ENCODE measurements around the gene ENDOG.
"Not testable (repeated sequence)": the region's sequence is repeated elsewhere in the genome, so short reads cannot be mapped to it uniquely, and the experiment has no call there.

The ENDOG gene

DNA sequence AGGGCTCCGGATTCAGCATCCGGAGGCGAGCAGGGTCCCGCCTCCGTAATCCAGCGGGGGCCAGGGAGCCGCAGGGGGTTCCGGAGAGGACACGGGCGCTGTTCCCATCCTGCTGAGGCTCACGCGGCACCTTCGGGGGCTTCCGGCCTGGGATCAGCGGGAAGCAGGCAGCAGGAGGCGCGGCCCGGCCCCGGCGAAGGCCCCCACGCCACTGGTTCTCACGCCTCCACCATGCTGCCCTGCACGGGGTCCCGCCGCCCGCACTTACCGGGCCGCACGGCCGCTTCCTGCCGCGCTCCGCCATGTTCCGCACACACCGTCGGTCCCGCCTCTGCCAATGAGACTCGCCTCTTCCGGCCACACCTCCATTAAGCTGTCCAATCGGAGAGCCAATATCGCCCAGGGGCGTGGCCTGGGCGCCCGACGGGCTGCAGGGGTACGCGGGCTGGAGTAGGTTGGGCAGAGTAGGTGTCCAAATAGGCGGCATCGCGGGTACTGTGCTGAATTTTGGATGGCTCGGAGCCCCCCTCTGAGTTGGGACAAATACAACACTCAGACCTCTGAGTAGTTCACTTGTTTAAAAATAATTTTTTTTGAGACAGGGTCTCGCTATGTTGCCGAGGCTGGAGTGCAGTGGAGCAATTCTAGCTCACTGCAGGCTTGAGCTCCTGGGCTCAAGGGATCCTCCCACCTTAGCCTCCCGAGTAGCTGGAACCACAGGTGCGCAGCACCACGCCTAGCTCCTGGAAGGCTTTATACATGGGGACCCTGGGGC is 11.4 kb downstream of the ENDOG start, which contains the start of gene SPOUT1:
TSS of gene SPOUT1 (minus strand) at position 318 of the 775 bp plus-strand sequence. CDS start at position 304, 14 bp downstream.
- no peaks in the 10 kb centered on the region for H3K9me3 Mint-ChIP-seq
- peaks cover 29% of the 10 kb centered on the region for H3K36me3 Mint-ChIP-seq (ENCODE audit: low read depth)
- peaks cover 17% of the 10 kb centered on the region for H3K4me1 Mint-ChIP-seq (ENCODE audit: low read depth)
- H3K27me3 Mint-ChIP-seq (ENCODE audit: low read depth): no peaks in the 10 kb centered on the region
- DNase-seq (ENCODE audit: low spot score): peak; percentile 94
- H3K27ac Mint-ChIP-seq: peak within 1 kb of the TSS; percentile 91
- H3K4me3 Mint-ChIP-seq: peak within 1 kb of the TSS; percentile 99

DNA sequence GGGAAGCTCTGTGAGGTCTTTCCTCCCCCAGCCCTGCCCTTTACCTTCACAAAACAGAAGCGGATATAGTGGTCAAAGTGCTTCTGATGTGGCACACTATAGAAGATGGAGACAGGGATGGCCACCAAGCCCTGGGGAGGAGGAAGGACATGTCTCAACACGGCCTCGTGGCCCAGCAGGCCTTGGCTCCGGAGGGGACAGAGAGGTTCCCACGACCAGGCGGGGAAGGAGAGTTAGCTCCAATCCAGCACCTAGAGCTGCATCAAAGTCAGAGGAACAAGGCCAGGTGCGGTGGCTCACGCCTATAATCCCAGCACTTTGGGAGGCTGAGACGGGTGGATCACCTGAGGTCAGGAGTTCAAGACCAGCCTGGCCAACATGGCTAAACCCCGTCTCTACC is 15.4 kb downstream of the ENDOG start:
- H3K27ac Mint-ChIP-seq: no peak overlapping the region
- H3K9me3 Mint-ChIP-seq: no peaks in the 10 kb centered on the region
- DNase-seq (ENCODE audit: low spot score): no peak
- peaks cover 11% of the 10 kb centered on the region for H3K4me1 Mint-ChIP-seq (ENCODE audit: low read depth)
- peaks cover 12% of the 10 kb centered on the region for H3K36me3 Mint-ChIP-seq (ENCODE audit: low read depth)
- no peaks in the 10 kb centered on the region for H3K27me3 Mint-ChIP-seq (ENCODE audit: low read depth)
- H3K4me3 Mint-ChIP-seq: no peak overlapping the region

DNA sequence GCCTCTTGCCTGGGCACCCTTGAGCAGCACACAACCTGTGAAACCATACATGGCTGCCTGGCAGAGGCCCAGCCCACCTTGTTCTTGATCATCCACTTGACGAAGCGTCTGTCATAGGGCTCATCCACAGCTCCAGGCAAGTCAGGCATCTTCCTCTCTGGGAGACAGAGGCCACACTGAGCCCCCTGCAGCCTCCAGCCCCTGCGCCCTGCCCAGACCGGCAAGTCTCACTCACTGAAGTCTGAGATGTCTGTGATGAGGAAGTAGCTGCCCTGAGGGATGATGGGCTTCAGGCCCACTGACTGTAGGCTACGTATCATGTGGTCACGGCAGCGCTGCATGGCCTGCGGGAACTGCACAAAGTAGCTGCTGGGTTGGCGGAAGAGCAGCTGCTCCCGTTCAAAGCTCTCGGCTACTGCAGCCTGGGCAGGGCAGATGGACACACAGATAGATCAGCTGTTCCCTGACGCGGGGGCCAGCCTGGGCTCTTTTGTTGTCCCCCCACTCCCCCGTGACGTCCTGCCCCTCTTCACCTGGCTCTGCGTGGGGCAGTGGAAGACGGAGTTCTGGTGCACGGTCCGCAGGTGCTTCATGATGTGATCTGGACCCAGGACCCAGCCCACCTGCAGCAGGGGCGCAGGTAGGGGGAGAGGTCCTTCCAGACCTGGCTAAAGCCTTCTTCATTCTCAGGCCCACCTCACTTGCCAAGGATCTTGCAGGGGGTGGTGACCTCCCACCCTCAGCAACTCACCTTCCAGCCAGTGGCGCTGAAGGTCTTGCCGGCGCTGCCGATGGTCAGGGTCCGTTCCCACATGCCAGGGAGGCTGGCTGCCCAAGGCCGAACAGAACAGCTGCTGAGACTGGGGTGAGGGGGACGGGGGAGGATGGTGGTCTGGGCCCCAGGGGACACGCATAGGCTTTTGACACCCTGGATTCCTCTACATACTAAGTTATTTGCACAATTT is 17.2 kb downstream of the ENDOG start:
- Mint-ChIP-seq H3K36me3 (ENCODE audit: low read depth) (peaks cover 9% of the 10 kb centered on the region), H3K4me1 (ENCODE audit: low read depth) (no peaks in the 10 kb centered on the region), H3K4me3 (no peak overlapping the region), H3K27me3 (ENCODE audit: low read depth) (no peaks in the 10 kb centered on the region), H3K27ac (no peak overlapping the region), H3K9me3 (no peaks in the 10 kb centered on the region)
- DNase-seq (ENCODE audit: low spot score): no peak

DNA sequence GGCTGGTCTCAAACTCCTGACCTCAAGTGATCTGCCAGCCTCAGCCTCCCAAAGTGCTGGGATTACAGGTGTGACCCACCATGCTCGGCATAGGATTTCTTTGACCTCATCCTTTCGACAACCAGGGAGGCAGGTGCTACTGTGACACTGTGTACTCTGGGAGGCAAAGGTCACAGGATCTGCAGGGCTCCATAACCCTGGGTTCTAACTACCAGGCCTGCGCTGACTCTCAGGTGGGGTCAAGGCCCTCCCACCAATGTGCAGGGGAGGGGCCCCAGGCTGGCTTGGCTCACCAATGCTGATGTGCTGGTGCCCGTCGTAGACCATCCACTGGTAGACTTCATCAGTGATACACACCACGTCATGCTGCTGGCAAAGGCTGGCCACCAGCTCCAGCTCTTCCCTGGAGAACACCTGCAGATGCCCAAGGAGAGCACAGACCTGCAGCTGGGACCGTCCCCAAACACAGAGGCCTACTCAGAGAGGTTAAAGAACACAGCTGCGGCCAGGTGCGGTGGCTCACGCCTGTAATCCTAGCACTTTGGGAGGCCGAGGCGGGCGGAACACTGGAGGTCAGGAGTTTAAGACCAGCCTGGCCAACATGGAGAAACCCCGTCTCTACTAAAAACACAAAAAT is 18.3 kb downstream of the ENDOG start:
- Mint-ChIP-seq H3K36me3 (ENCODE audit: low read depth) (peaks cover 9% of the 10 kb centered on the region), H3K4me1 (ENCODE audit: low read depth) (no peaks in the 10 kb centered on the region), H3K4me3 (no peak overlapping the region), H3K27me3 (ENCODE audit: low read depth) (no peaks in the 10 kb centered on the region), H3K9me3 (no peaks in the 10 kb centered on the region), H3K27ac (no peak overlapping the region)
- no peak for DNase-seq (ENCODE audit: low spot score)

DNA sequence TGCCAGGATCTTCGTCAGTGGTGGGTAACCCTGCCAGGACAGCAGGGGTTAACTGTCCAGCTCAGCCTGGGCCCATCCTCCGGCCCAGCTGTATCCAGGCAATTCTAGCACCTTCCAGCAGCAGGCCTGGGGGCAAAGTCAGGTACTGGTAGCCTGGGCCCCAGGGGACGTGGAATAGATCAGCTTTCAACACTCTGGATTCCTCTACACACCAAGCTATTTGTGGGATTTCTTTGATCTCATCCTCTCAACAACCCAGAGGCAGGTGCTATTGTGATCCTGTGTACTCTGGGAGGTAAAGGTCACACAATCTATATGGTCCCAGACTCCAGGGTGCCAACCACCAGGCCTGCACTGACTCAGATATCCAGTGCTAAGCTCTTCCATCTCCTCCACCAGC is 20.0 kb downstream of the ENDOG start:
- Mint-ChIP-seq H3K4me1 (ENCODE audit: low read depth) (no peaks in the 10 kb centered on the region), H3K27me3 (ENCODE audit: low read depth) (no peaks in the 10 kb centered on the region), H3K4me3 (no peak overlapping the region), H3K27ac (no peak overlapping the region), H3K36me3 (ENCODE audit: low read depth) (peaks cover 8% of the 10 kb centered on the region), H3K9me3 (no peaks in the 10 kb centered on the region)
- DNase-seq (ENCODE audit: low spot score): no peak

DNA sequence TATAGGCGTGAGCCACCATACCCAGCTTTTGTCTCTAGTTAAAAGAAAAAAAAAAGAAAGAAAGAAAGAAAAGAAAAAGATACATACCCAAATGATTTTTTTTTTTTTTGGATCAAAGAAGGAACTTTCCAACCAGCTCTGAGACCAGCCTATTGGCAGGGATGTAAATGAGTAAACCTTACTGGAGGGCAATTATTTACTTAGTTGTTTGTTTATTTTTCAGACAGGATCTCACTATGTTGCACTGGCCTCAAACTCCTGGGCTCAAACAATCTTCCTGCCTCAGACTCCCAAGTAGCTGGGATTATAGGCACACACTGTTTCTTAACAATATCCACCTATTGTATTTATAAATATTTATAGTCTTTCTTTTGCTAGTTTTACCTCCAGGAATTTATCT is 22.2 kb downstream of the ENDOG start:
- peaks cover 8% of the 10 kb centered on the region for H3K36me3 Mint-ChIP-seq (ENCODE audit: low read depth)
- no peaks in the 10 kb centered on the region for H3K4me1 Mint-ChIP-seq (ENCODE audit: low read depth)

DNA sequence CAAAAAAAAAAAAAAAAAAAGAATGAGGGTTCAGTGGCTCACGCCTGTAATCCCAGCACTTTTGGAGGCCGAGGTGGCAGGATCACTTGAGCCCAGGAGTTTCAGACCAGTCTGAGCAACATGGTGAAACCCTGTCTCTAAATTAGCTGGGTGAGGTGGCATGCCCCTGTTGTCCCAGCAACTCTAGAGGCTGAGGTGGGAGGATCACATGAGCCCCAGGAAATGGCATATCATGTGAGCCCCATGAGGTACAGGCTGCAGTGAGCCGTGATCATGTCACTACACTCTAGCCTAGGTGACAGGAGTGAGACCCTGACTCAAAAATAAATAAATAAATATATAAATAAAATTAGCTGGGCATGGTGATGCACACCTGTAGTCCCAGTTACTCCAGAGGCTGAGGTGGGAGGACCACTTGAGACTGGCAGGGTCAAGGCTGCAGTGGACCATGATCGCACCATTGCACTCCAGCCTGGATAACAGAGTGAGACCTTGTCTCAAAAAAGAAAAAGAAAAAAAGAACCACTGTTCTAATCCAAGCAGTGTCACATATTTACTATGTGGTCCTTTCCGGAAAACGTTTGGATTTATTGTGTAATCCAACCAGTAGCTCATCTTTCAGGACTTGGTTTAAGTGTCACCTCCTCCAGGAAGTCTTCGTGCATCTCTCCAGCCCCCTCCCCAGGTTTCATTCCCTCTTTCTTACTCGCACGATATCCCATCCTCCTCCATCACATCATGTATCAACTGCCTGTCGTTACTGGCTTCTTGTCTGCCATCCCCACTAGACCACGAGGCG is 23.6 kb downstream of the ENDOG start:
- no peaks in the 10 kb centered on the region for H3K4me1 Mint-ChIP-seq (ENCODE audit: low read depth)
- DNase-seq (ENCODE audit: low spot score): no peak

More for the DNA sequence above, 22.2 kb downstream of the ENDOG start:
- Mint-ChIP-seq H3K9me3 (no peaks in the 10 kb centered on the region), H3K27me3 (ENCODE audit: low read depth) (no peaks in the 10 kb centered on the region), H3K4me3 (no peak overlapping the region), H3K27ac (no peak overlapping the region)
- DNase-seq (ENCODE audit: low spot score): no peak

DNA sequence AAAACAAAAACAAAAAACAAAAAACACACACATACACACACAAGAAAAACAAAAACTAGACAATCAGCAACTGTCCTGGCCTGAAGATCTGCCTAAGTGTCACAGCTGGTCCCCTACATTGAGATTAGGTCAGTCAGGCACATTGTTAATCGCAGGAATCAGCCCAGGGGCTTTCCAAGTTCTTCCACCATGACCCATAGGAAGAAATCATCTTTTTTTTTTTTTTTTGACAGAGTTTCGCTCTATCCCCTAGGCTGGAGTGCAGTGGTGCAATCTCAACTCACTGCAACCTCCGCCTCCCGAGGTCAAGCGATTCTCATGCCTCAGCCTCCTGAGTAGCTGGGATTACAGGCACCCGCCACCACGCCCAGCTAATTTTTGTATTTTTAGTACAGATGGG is 24.9 kb downstream of the ENDOG start:
- peaks cover 13% of the 10 kb centered on the region for H3K36me3 Mint-ChIP-seq (ENCODE audit: low read depth)
- H3K9me3 Mint-ChIP-seq; H3K4me1 Mint-ChIP-seq (ENCODE audit: low read depth); DNase-seq (ENCODE audit: low spot score); H3K27me3 Mint-ChIP-seq (ENCODE audit: low read depth); H3K27ac Mint-ChIP-seq; H3K4me3 Mint-ChIP-seq: not testable (repeated sequence)

More for the DNA sequence above, 23.6 kb downstream of the ENDOG start:
- H3K4me3 Mint-ChIP-seq: no peak overlapping the region
- H3K9me3 Mint-ChIP-seq: no peaks in the 10 kb centered on the region
- peaks cover 8% of the 10 kb centered on the region for H3K36me3 Mint-ChIP-seq (ENCODE audit: low read depth)
- H3K27ac Mint-ChIP-seq: no peak overlapping the region
- no peaks in the 10 kb centered on the region for H3K27me3 Mint-ChIP-seq (ENCODE audit: low read depth)

DNA sequence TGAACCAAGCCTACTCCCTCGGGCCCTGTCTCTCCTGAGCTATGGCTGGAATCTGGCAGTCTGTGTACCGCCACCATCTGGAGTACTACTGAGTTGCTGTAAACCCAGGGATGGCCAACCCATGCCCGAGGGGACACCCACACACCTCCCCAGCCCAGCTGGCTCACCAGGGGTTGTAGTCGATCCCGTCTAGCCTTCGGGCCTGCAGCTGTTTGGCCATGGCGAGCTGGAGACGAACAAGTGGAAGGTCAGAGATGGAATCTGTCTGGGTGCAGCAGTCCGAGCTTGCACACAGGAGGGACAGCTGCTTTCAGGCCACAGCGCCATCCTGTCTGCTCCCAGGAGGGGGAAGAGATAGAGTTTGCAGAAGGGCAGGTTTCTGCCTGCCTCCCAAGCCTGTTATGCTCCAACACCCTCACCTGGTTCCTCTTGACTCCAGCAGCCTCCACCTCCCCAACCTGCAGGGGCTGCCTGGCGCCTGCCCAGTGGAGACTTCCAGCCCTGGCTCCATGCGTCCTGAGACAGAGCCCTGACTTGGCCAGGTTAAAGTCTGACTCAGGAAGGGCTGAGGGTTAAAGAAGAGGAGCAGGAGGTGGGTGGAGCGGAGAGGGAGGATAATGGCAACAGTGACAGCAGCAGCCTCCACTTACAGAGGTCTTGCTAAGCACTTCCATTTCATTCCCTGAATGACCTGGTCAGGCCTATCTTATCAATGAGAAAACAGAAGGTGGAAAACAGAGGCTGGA is 27.1 kb downstream of the ENDOG start:
- H3K27ac Mint-ChIP-seq: no peak overlapping the region
- H3K4me1 Mint-ChIP-seq (ENCODE audit: low read depth): no peaks in the 10 kb centered on the region
- peaks cover 13% of the 10 kb centered on the region for H3K9me3 Mint-ChIP-seq
- no peak overlapping the region for H3K4me3 Mint-ChIP-seq
- peaks cover 15% of the 10 kb centered on the region for H3K36me3 Mint-ChIP-seq (ENCODE audit: low read depth)
- H3K27me3 Mint-ChIP-seq (ENCODE audit: low read depth): no peaks in the 10 kb centered on the region
- no peak for DNase-seq (ENCODE audit: low spot score)

DNA sequence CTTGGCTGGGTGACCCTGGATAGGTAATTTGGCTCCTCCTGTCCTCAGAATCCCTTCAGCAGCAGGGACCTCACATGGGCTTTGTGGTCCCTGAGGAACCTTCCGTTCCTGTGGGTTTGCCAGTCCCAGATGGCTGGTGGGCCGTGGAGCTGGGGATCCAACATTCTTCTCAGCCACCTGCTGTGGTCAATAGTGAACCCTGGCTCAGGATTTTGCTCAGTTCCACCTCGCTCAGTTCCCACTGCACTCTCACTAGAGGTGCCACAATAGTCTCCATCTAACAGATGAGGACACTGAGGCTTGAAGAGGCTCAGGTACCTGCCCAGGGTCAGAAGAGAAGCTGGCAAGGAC is 28.4 kb downstream of the ENDOG start:
- H3K27me3 Mint-ChIP-seq (ENCODE audit: low read depth): no peaks in the 10 kb centered on the region
- no peak overlapping the region for H3K4me3 Mint-ChIP-seq
- H3K4me1 Mint-ChIP-seq (ENCODE audit: low read depth): no peaks in the 10 kb centered on the region
- H3K9me3 Mint-ChIP-seq: peaks cover 26% of the 10 kb centered on the region
- H3K36me3 Mint-ChIP-seq (ENCODE audit: low read depth): peaks cover 26% of the 10 kb centered on the region
- no peak overlapping the region for H3K27ac Mint-ChIP-seq
- no peak for DNase-seq (ENCODE audit: low spot score)

DNA sequence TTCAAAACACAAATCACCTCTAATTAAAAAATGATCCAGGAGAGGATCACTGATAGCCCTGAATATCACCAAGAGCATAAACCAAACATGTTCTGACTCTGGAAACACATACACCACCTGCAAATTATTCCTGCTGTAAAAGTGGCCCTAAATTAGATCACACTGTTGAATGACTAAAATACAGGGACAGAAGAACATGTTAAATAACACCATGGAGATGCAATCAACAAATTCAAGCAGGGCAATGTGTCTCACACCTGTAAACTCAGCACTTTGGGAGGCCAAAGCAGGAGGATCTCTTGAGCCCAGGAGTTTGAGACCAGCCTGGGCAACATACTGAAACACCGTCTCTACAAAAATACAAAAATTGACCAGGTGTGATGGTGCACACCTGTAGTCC is 29.5 kb downstream of the ENDOG start:
- no peak for DNase-seq (ENCODE audit: low spot score)
- Mint-ChIP-seq H3K27me3 (ENCODE audit: low read depth) (no peaks in the 10 kb centered on the region), H3K4me3 (no peak overlapping the region), H3K27ac (no peak overlapping the region), H3K9me3 (peaks cover 26% of the 10 kb centered on the region), H3K36me3 (ENCODE audit: low read depth) (peaks cover 24% of the 10 kb centered on the region), H3K4me1 (ENCODE audit: low read depth) (no peaks in the 10 kb centered on the region)

DNA sequence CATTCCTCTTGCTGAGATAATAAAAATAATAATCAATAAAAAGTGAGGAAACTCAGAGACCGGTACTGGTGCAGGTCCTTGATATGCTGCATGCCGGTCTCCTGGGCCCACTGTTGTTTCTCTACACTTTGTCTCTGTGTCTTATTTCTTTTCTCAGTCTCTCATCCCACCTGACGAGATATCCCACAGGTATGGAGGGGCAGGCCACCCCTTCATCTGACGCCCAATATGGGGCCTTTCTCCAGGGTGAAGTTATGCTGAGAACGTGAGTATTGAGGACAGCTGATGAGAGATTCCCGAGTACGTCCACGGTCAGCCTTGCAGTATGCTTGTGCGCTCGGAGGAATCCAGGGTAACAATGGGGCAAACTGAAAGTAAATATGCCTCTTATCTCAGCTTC is 32.7 kb downstream of the ENDOG start:
- Mint-ChIP-seq H3K36me3 (ENCODE audit: low read depth) (peaks cover 23% of the 10 kb centered on the region), H3K9me3 (peaks cover 26% of the 10 kb centered on the region)
- not testable (repeated sequence) for H3K4me1 Mint-ChIP-seq (ENCODE audit: low read depth); H3K4me3 Mint-ChIP-seq; DNase-seq (ENCODE audit: low spot score); H3K27ac Mint-ChIP-seq; H3K27me3 Mint-ChIP-seq (ENCODE audit: low read depth)

Measured in T-helper 2 cell treated with Interferon-gamma antibody and Interleukin-4, amounts not matched to agents 5 μg/mL and 100 μg/mL, for 36 hours (primary cell).